Gastrocnemius medialis (tissue), 4 donors: ENCODE measurements around the gene TFF1. TPM values are rescaled to one million over a fixed set of nuclear protein-coding genes. Genes with fewer than 3 reads are reported as not detected.

Experiments used
- ATAC-seq, 2 donors: fragments of 150-250 bp; one replicate each; pipeline ENCODE4 v1.9.1; 2016
- DNase-seq, 2 donors: peaks; one replicate each; pipeline ENCODE4 v3.0.0-alpha.2; 2019
- H3K27ac ChIP-seq, 4 donors: fragments of 200-600 bp; sonication (generic); 1 replicate in 1 of 4; 2 replicates in 3 of 4; pipeline ENCODE4 v1.5.1; 2016 to 2018; ENCODE audit warnings: mild to moderate bottlenecking in 2 of 4, moderate library complexity in 1 of 4
- H3K27me3 ChIP-seq, 3 donors: fragments of 200-600 bp; sonication (generic) in 2 of 3; 1 replicate in 1 of 3; 2 replicates in 2 of 3; pipeline versions ENCODE4 v1.5.1 to v1.6.0; 2016 to 2019; ENCODE audit warnings: mild to moderate bottlenecking in 1 of 3, moderate library complexity in 1 of 3
- H3K36me3 ChIP-seq, 2 donors: fragments of 200-600 bp; sonication (generic) in 1 of 2; one replicate each; pipeline ENCODE4 v1.5.1; 2017 to 2018
- H3K4me1 ChIP-seq, 2 donors: fragments of 200-600 bp; sonication (generic) in 1 of 2; one replicate each; pipeline ENCODE4 v1.5.1; 2016 to 2017; ENCODE audit warnings: mild to moderate bottlenecking in 2 of 2
- H3K4me3 ChIP-seq, 4 donors: fragments of 200-600 bp; sonication (generic) in 3 of 4; 1 replicate in 1 of 4; 2 replicates in 3 of 4; pipeline ENCODE4 v1.5.1; 2016 to 2019; ENCODE audit warnings: mild to moderate bottlenecking in 2 of 4
- H3K9me3 ChIP-seq, 3 donors: fragments of 200-600 bp; sonication (generic) in 2 of 3; 1 replicate in 1 of 3; 2 replicates in 2 of 3; pipeline ENCODE4 v1.5.1; 2016 to 2019
- CTCF ChIP-seq, 5 experiments: fragments of 450-650 bp in 3 of 5; fragments of 200-600 bp in 2 of 5; sonication (generic) in 2 of 5; IDR thresholded peaks in 4 of 5; conservative IDR thresholded peaks in 1 of 5; 1 replicate in 4 of 5; 2 replicates in 1 of 5; pipeline ENCODE4 v1.5.1; 2016 to 2019; ENCODE audit warnings: antibody characterized with exemption in 5 of 5, mild to moderate bottlenecking in 3 of 5, moderate library complexity in 3 of 5
- POLR2A ChIP-seq, 2 donors: fragments of 450-650 bp; IDR thresholded peaks; one replicate each; pipeline ENCODE4 v1.6.1; 2017; ENCODE audit warnings: antibody characterized with exemption in 2 of 2, mild to moderate bottlenecking in 2 of 2, moderate library complexity in 2 of 2
- in situ Hi-C, 4 donors: fragments of 200-750 bp; cut with MboI; loops; one replicate each; pipeline versions ENCODE4 v1.15.0 to v1.8.0; 2017; ENCODE audit warnings: low sequenced_read_pairs in 4 of 4
- intact Hi-C: fragments of 100-400 bp; cut with DNase I; formaldehyde crosslinking; loops from one replicate; pipeline ENCODE4 v1.15.1; 2023; ENCODE audit warnings: low total_unique reads
- total RNA-seq, 4 donors: library from RNA; depleted of rRNA; stranded (reverse); fragments of >200 nt; gene quantifications; one replicate each; pipeline versions ENCODE4 v1.1.0 to v1.2.3, GENCODE V29; 2016

Gene TFF1
- total RNA-seq, 4 donors from 2014 or later, result not detected

GRCh38 chr21:42393443-42393950, 27.2 kb upstream of the TFF1 start:
- Histone ChIP-seq H3K4me3 (no peak overlapping the region), H3K27ac (no peak overlapping the region), H3K9me3 (no peaks in the 10 kb centered on the region), H3K36me3 (no peaks in the 10 kb centered on the region), H3K4me1 (no peaks in the 10 kb centered on the region), H3K27me3 (peaks cover 0 to 5% (median 3%) of the 10 kb centered on the region in 3 donors)
- ATAC-seq (no peak), DNase-seq (no peak)
- intact Hi-C loops, result no loop called here
- TF ChIP-seq POLR2A (IDR thresholded peaks at IDR 0.05), result no peak
- TF ChIP-seq CTCF (IDR thresholded peaks at IDR 0.05 in 4 of 5, conservative IDR thresholded peaks at IDR 0.05 in 1 of 5), result no peak
- in situ Hi-C loops, result no loop called here

- no peak for DNase-seq
- Histone ChIP-seq H3K27ac (no peak overlapping the region), H3K27me3 (peaks cover 0 to 5% (median 3%) of the 10 kb centered on the region in 3 donors), H3K9me3 (no peaks in the 10 kb centered on the region), H3K4me3 (no peak overlapping the region), H3K36me3 (no peaks in the 10 kb centered on the region), H3K4me1 (no peaks in the 10 kb centered on the region)
- intact Hi-C loops, result no loop called here
- ATAC-seq, result no peak
- in situ Hi-C loops, result no loop called here
- no peak for TF ChIP-seq CTCF (IDR thresholded peaks at IDR 0.05 in 4 of 5, conservative IDR thresholded peaks at IDR 0.05 in 1 of 5)
- TF ChIP-seq POLR2A (IDR thresholded peaks at IDR 0.05), result no peak
These were observed 26.6 kb upstream of the TFF1 start for GRCh38 chr21:42392731-42393442.

- ATAC-seq (no peak), DNase-seq (no peak)
- no peak overlapping the region for H3K4me3 ChIP-seq
- H3K4me1 ChIP-seq, result no peaks in the 10 kb centered on the region
- in situ Hi-C loops (no loop called here), intact Hi-C loops (no loop called here)
- no peaks in the 10 kb centered on the region for H3K9me3 ChIP-seq
- no peak for TF ChIP-seq POLR2A (IDR thresholded peaks at IDR 0.05)
- TF ChIP-seq CTCF (IDR thresholded peaks at IDR 0.05 in 4 of 5, conservative IDR thresholded peaks at IDR 0.05 in 1 of 5), result no peak
- no peak overlapping the region for H3K27ac ChIP-seq
- no peaks in the 10 kb centered on the region for H3K36me3 ChIP-seq
- H3K27me3 ChIP-seq, result peaks cover 0 to 6% (median 5%) of the 10 kb centered on the region in 3 donors
These were observed 25.0 kb upstream of the TFF1 start for GRCh38 chr21:42391297-42391696.

GRCh38 chr21:42390696-42391095, 24.4 kb upstream of the TFF1 start:
- TF ChIP-seq CTCF (IDR thresholded peaks at IDR 0.05 in 4 of 5, conservative IDR thresholded peaks at IDR 0.05 in 1 of 5), result no peak
- TF ChIP-seq POLR2A (IDR thresholded peaks at IDR 0.05), result no peak
- DNase-seq, result no peak
- H3K4me1 ChIP-seq, result no peaks in the 10 kb centered on the region
- H3K27me3 ChIP-seq, result peaks cover 0 to 7% (median 5%) of the 10 kb centered on the region in 3 donors
- no peaks in the 10 kb centered on the region for H3K9me3 ChIP-seq
- in situ Hi-C loops, result no loop called here
- H3K27ac ChIP-seq, result no peak overlapping the region
- no peaks in the 10 kb centered on the region for H3K36me3 ChIP-seq
- H3K4me3 ChIP-seq, result no peak overlapping the region
- ATAC-seq, result no peak
- intact Hi-C loops, result no loop called here
